GM19395 (cell line): ENCODE results near the gene EMILIN2.

Experiments used
- ATAC-seq: cut with Tn5 transposase; IDR thresholded peaks from one replicate; pipeline ENCODE4 v1.9.1; 2021; ENCODE audit warnings: mild to moderate bottlenecking, moderate library complexity; ENCODE audit not compliant: unreplicated experiment

EMILIN2 gene

GRCh38 chr18:2897448-2898185, 50.8 kb downstream of the EMILIN2 start:
- no peak for ATAC-seq

DNA sequence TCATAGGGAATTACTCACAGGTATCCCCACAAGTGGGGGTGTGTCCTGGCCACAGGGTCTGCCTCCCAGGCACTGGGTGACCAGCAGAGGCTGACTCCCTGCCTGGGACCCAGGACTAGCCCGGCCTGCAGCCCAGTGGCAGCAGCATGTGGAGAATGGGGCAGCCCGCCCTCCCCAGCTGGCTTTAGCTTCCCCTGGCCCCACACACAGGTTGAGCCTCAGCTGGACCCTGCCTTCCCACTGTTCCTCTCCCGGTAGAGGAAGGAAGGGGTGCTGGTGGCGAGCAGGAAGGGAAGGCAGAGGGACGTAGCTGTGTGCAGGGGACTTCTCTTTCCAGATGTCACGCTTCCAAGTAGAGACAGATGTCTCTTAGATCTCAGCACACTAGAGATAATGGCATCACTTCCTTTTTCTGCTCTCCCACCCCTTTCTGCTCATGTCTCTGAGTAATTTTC, 51.4 kb downstream of the EMILIN2 start:
- ATAC-seq, result no peak

DNA sequence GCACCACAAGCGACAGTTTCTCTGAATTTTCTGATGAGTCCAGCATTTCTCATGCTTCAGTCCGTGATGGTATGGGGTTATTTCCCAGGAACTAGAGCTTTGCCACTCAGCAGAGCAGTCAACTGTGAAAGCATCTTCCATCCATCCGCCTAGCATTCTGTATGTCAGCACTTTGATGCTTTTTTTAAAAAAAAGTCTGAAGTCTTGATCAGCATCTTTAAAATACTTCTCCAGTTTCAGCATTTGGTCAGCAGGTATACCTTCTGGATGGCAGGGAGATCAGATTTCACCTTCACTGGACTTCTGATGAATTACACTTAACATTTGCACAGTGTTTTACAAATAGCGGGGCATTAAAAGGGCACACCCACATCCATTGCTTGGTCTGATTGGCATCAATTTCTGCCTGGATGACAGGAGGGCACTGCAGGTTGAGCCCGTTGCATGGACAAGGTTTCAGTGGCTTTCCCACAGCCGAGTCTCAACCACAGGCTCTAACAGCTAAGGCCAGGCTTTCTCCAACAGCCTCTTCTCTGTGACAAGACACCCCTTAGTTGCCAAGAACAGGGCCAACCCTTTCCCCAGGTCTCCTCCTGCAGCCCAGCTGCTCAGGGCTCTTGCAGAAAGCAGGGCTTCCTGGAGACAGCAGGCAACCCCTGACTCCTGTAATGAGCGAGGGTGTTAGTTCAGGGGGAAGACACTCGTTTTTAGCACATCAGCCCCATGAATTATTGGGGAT, 54.0 kb downstream of the EMILIN2 start:
- ATAC-seq, result no peak

DNA sequence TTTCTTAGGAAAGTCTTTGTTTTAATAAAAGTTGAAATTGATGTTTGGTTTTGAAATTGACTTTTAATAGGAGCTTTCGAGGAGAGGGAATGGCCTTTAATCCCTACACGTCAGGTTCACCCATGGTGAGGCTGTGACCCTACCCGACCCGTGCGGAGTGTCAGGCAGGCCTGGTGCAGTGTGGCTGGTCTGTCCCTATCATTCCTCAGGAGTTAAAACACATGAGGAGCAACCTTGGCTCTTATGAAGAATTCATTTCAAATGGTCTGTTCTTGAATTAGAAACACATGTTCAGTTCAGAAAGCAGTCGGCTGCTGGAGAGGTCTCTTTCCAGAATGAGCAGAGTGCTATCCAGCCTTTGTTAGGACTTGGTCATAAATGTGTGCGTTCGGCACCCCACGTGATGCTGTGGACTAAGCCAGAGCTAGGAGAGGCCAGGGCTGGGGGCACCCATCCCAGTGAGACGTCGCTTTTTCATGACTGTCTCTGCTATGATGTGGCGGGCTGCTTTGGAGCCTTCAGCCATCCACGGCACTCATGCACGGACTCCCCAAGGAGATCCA, 54.7 kb downstream of the EMILIN2 start:
- ATAC-seq, result no peak

DNA sequence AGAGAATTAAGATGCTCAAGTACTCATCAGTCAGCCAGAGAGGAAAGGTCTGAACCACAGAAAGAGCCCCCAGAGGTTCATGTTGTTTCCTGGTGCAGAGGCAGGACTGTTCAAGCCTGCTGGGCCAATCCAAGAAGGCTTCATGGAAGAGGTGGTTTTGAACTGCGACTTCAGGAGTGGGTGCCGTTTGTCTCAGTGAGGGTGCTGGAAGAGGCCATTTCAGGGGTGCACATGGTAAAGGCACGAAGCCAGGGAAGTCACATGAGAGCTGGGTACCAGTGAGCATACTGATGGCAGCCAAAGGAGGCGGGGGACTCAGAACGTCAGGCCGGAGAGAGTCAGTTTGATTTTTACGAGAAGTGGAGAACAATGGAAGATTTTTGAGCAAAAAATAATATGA, 55.5 kb downstream of the EMILIN2 start:
- no peak for ATAC-seq

DNA sequence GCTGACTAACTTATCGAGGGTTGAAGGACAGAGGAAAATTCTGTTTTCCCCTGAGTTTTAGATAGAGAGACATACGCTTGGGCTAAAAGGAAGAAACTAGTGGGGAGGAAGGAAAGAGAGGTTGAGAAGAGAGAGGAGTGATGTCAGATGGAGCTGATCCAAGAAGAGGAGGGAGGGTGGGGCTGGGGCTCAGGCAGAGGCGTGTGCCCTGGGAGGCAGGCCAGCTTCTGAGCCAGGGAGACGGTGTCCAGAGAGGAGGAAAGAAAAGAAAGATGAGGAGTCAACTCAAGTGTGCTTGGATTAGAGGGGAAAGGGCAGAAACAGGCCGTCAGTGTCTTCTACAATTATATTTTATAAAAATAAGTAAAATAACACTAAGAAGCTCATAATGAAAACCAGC, 56.2 kb downstream of the EMILIN2 start:
- no peak for ATAC-seq

DNA sequence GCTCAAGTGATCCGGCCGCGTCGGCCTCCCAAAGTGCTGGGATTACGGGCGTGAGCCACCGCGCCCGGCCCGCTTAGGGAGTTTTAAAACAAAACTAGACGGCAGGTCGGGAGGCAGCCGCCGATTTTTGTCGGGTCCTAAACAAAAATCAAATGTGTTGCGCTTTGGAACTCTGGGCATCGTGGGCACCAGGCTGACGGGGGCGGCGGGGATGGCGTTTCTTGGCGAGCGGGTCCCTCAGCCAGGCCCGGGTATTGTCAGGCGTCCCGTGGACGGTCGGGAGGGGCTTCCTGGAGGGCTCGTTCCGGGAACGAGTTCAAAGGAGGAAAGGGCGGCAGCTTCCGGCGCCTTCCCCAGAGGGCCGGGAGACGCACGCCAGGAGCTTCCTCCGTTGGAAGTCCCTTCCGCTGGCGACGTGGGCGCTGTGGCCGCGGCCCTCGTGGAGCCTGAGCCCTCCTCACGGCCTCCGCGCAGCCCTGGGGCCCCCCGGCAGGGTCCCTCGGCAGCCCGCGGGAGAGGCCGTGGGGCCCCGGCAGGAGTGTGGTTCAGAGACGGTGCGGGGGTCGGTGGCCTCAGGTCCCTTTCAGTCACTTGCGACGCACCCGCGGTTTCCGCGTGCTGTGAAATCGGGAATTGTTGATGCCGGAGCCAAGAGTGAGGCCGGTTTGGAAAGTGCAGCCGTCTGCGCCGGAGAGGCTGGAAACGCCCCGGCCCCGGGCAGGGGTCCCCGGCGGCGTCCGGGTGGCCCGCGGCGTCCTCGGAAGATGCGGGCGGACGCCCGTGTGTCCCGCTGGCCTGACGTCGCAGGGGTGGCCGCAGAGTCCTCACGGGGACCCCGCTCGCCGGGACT, 59.3 kb downstream of the EMILIN2 start:
- ATAC-seq, result peak; percentile 49

GRCh38 chr18:2906704-2907549, 60.1 kb downstream of the EMILIN2 start:
- ATAC-seq, result peak; percentile 63

DNA sequence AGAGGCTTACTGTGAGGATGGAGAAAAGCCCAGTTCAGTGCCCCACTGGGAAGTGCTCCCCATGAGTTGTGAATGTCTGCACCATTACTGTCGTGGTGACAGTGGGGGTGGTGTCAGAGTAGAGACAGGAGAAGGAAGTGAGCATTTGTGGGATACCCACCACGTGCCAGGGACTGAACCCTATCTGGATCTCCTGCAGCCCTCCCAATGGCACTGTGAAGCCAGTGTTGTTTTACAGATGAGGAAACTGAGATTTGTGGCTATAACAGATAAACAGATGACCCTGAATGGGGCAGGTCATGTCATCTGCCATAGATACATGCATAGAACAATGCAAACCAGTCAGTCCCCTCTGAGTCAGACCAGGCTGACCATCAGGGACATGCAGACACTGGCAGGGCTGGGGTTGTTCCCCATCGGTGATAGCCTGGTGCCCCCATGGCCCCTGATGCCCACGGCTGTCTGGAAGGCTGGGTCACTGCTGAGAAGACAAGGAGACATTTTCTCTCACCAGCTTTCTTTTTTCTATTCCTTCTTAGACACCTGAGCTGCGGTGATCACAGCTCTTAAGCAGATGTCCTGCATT, 60.8 kb downstream of the EMILIN2 start:
- peak; percentile 4 for ATAC-seq

- no peak for ATAC-seq
Measured at GRCh38 chr18:2908166-2908945, 61.5 kb downstream of the EMILIN2 start.

GRCh38 chr18:2908946-2909335, 62.1 kb downstream of the EMILIN2 start:
- ATAC-seq, result no peak

- no peak for ATAC-seq
Measured at GRCh38 chr18:2909431-2910140, 62.8 kb downstream of the EMILIN2 start.

DNA sequence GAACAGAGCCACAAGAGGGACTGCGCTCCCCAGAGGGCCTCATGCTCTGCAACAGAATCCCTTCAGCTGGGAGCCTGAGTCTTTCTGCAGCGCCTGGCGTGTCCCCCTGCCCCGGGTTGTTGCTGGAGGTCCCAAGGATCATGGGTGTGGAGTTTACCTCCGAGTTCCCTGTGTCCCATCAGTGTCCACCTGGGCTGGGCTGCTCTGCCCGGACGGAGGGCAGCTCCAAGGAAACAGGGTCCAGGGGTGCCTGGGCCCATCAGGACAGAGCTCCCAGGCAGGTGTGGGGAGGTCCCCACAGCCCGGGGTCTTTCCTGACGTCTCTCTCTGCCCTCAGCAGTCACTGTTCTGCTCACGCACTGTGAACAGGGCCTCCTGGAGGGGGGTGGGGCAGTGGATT, 63.5 kb downstream of the EMILIN2 start:
- ATAC-seq, result no peak

GRCh38 chr18:2910751-2911425, 64.1 kb downstream of the EMILIN2 start:
- ATAC-seq, result no peak

- no peak for ATAC-seq
Measured at GRCh38 chr18:2911533-2911932, 64.7 kb downstream of the EMILIN2 start.

DNA sequence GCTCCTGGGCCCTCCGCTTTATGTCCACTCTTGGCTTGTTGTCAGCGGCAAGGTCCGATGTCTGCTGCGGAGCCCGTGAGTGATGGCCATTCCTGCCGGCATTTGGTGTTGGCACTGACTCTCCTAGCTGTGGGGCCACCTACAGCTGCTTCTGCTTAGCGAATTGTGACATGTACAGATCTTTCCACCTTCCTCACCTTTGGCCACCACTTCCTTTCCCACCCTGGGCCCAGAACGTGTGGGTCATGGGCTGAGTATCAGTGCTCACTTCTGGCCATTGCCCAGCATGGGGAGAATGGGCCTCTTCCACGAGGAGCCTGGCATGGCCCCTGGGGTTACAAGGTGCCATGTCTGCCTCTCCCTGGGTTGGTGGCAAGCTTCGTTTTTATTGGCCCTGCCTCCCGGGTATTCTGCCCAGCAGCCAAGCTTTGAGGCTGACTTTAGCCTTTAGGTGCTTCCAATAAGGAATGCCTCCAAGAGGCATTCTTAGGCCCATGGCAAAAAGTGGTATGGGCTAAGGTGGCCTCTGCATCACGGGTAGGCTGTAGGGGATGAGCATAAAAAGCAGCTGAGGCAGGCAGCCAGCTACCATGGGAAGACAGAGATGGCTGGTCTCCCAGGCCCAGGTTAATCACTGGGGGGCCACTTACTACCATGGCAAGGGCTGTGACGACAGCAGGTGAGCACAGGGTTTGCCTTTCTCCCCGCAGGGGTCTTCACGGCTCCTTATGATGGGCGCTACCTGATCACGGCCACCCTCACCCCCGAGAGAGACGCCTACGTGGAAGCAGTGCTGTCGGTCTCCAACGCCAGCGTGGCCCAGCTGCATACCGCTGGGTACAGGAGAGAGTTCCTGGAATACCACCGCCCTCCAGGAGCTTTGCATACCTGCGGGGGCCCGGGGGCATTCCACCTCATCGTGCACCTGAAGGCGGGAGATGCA, 65.8 kb downstream of the EMILIN2 start:
- no peak for ATAC-seq
